ENCODE results near the gene DGKD. TPM values are rescaled to one million over a fixed set of nuclear protein-coding genes. Genes with fewer than 3 reads are reported as not detected.

DGKD gene
- total RNA-seq, 4 donors from 2014 or later, result 67.7 to 195 (median 125) TPM

- TF ChIP-seq, protein P1, sequence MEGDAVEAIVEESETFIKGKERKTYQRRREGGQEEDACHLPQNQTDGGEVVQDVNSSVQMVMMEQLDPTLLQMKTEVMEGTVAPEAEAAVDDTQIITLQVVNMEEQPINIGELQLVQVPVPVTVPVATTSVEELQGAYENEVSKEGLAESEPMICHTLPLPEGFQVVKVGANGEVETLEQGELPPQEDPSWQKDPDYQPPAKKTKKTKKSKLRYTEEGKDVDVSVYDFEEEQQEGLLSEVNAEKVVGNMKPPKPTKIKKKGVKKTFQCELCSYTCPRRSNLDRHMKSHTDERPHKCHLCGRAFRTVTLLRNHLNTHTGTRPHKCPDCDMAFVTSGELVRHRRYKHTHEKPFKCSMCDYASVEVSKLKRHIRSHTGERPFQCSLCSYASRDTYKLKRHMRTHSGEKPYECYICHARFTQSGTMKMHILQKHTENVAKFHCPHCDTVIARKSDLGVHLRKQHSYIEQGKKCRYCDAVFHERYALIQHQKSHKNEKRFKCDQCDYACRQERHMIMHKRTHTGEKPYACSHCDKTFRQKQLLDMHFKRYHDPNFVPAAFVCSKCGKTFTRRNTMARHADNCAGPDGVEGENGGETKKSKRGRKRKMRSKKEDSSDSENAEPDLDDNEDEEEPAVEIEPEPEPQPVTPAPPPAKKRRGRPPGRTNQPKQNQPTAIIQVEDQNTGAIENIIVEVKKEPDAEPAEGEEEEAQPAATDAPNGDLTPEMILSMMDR (IDR thresholded peaks at IDR 0.05), result no peak
- no peak for TF ChIP-seq POLR2A (IDR thresholded peaks at IDR 0.05)
- H3K27me3 ChIP-seq, result no peaks in the 10 kb centered on the region
- peaks cover 0 to 5% (median 2%) of the 10 kb centered on the region in 4 donors for H3K4me1 ChIP-seq
- DNase-seq, result no peak
- no peaks in the 10 kb centered on the region for H3K36me3 ChIP-seq
- H3K27ac ChIP-seq, result no peak overlapping the region
- no peaks in the 10 kb centered on the region for H3K9me3 ChIP-seq
- no peak overlapping the region for H3K4me3 ChIP-seq
Measured at GRCh38 chr2:233338046-233338445, 16.2 kb upstream of the DGKD start.

DNA sequence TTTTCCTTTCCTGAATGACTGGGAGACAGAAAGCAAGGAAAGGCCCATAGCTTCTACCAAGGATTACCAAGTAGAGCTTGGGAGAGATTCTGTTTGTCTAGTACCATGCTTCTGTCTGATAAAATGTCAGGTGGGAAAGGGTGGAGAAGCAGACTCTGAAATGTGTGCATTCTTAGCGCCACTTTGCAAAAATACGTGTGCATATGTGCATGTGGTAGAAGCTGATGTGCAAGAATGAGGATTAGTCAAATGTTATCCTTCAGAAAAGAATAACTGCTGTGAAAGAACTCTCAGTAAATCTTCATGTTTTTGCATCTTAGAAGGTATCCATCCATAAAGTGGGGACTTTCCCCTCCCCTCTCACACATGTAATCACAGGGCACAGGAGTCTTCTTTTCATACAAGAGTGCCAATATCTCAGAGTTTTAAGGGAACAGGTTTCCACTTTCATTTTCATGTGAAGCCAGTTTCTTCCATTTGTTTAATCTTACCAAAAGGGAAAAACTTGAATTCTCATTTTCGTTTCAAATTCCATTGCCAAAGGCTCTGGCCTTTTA, 15.4 kb upstream of the DGKD start:
- Histone ChIP-seq H3K36me3 (no peaks in the 10 kb centered on the region), H3K4me3 (no peak overlapping the region), H3K27me3 (no peaks in the 10 kb centered on the region), H3K27ac (no peak overlapping the region), H3K4me1 (peaks cover 0 to 5% (median 0%) of the 10 kb centered on the region in 4 donors), H3K9me3 (no peaks in the 10 kb centered on the region)
- no peak for TF ChIP-seq POLR2A (IDR thresholded peaks at IDR 0.05)
- TF ChIP-seq, protein P1 (IDR thresholded peaks at IDR 0.05), result no peak
- DNase-seq, result no peak

GRCh38 chr2:233339427-233339826, 14.9 kb upstream of the DGKD start:
- no peaks in the 10 kb centered on the region for H3K27me3 ChIP-seq
- no peak for DNase-seq
- TF ChIP-seq, protein P1 (IDR thresholded peaks at IDR 0.05), result no peak
- no peak for TF ChIP-seq POLR2A (IDR thresholded peaks at IDR 0.05)

DNA sequence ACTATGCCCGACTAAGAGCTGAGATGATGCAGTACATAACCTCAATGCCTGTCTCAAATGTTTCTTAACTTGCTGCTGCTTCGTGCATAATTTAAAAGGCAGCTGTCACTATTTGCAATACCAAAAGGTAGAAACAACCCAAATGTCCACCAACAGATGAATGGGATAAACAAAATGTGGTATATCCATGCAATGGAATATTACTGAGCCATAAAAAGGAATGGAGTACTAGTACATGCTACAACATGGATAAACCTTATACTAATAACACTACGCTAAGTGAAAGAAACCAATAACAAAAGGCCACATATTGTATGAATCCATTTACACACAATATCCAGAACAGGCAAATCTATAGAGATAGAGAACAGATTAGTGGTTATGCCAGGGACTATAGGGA, 13.0 kb upstream of the DGKD start:
- Histone ChIP-seq H3K4me3 (no peak overlapping the region), H3K4me1 (peaks cover 0 to 5% (median 0%) of the 10 kb centered on the region in 4 donors), H3K27ac (no peak overlapping the region), H3K9me3 (no peaks in the 10 kb centered on the region), H3K36me3 (no peaks in the 10 kb centered on the region), H3K27me3 (no peaks in the 10 kb centered on the region)
- TF ChIP-seq, protein P1 (IDR thresholded peaks at IDR 0.05), result no peak
- no peak for TF ChIP-seq POLR2A (IDR thresholded peaks at IDR 0.05)
- DNase-seq, result no peak

More at GRCh38 chr2:233339427-233339826, 14.9 kb upstream of the DGKD start:
- Histone ChIP-seq H3K4me3 (no peak overlapping the region), H3K36me3 (no peaks in the 10 kb centered on the region), H3K9me3 (no peaks in the 10 kb centered on the region), H3K4me1 (peaks cover 0 to 5% (median 0%) of the 10 kb centered on the region in 4 donors), H3K27ac (no peak overlapping the region)

GRCh38 chr2:233342301-233342700, 12.0 kb upstream of the DGKD start:
- Histone ChIP-seq H3K4me3 (no peak overlapping the region), H3K36me3 (no peaks in the 10 kb centered on the region), H3K9me3 (no peaks in the 10 kb centered on the region), H3K4me1 (no peaks in the 10 kb centered on the region), H3K27me3 (no peaks in the 10 kb centered on the region), H3K27ac (no peak overlapping the region)
- DNase-seq, result no peak
- TF ChIP-seq, protein P1 (IDR thresholded peaks at IDR 0.05), result no peak

All from Peyer's patch (tissue), 4 donors.